PC-9 (cell line): ENCODE data around the gene SNURF.
"Not testable (repeated sequence)": the region's sequence is repeated elsewhere in the genome, so short reads cannot be mapped to it uniquely, and the experiment has no call there.

Experiments
- CTCF ChIP-seq: fragments of 200-600 bp; sonication (generic); conservative IDR thresholded peaks from 2 replicates; pipeline ENCODE4 v1.6.1; 2017; ENCODE audit warnings: mixed run types, antibody characterized with exemption, mild to moderate bottlenecking, moderate library complexity
- EZH2 ChIP-seq: fragments of 200-600 bp; sonication (generic); IDR thresholded peaks from 2 replicates; pipeline ENCODE4 v1.8.0; 2017; ENCODE audit warnings: antibody characterized with exemption, low read depth

DNA sequence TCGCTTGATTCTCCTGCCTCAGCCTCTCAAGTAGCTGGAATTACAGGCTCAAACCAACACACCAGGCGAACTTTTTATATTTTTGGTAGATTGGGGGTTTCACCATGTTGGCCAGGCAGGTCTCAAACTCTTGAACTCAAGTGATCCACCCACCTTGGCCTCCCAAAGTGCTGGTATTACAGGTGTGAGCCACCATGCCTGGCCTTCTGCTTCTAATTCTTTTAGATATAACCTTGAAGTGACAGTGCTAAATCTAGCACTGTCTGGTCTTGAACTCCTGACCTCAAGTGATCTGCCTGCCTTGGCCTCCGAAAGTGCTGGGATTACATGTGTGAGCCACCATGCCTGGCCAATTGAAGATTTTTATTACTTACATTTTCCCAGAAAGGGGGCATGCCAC lies 16.6 kb upstream of the SNURF start:
- TF ChIP-seq CTCF, EZH2: not testable (repeated sequence)
